GM18519 (cell line): ENCODE results near the gene GLOD4.
"Not testable (repeated sequence)": the region's sequence is repeated elsewhere in the genome, so short reads cannot be mapped to it uniquely, and the experiment has no call there.

Experiments used
- ATAC-seq: cut with Tn5 transposase; IDR thresholded peaks from one replicate; pipeline ENCODE4 v1.9.1; 2021; ENCODE audit warnings: mild to moderate bottlenecking, moderate library complexity; ENCODE audit not compliant: unreplicated experiment, low FRiP score

The GLOD4 gene

GRCh38 chr17:781805-782731 is at the start of gene GLOD4, which contains the start of gene MRM3:
GLOD4 (minus strand) TSS chr17:782280; CDS start chr17:782255, 25 bp downstream.
MRM3 (plus strand) TSS chr17:782353; CDS start chr17:782379, 26 bp downstream.
- no peak for ATAC-seq

GRCh38 chr17:830950-831349 is 48.9 kb upstream of the GLOD4 start:
- ATAC-seq: no peak

GRCh38 chr17:830381-830780 is 48.3 kb upstream of the GLOD4 start:
- ATAC-seq: no peak

- ATAC-seq: not testable (repeated sequence)
Observed at GRCh38 chr17:829614-830013, 47.5 kb upstream of the GLOD4 start.

GRCh38 chr17:828761-829160 is 46.7 kb upstream of the GLOD4 start:
- no peak for ATAC-seq

- ATAC-seq: no peak
Observed at GRCh38 chr17:826778-827177, 44.7 kb upstream of the GLOD4 start.

- no peak for ATAC-seq
Observed at GRCh38 chr17:825216-825615, 43.1 kb upstream of the GLOD4 start.

GRCh38 chr17:824378-824777 is 42.3 kb upstream of the GLOD4 start:
- ATAC-seq: no peak

- no peak for ATAC-seq
Observed at GRCh38 chr17:823501-823902, 41.4 kb upstream of the GLOD4 start.

- no peak for ATAC-seq
Observed at GRCh38 chr17:819251-819650, 37.2 kb upstream of the GLOD4 start.

GRCh38 chr17:814371-814770 is 32.3 kb upstream of the GLOD4 start:
- ATAC-seq: no peak

- ATAC-seq: no peak
Observed at GRCh38 chr17:812638-813204, 30.6 kb upstream of the GLOD4 start.

GRCh38 chr17:811051-811784 is 29.1 kb upstream of the GLOD4 start:
- ATAC-seq: no peak

GRCh38 chr17:807523-808294 is 25.6 kb upstream of the GLOD4 start:
- ATAC-seq: no peak

GRCh38 chr17:806781-807522 is 24.9 kb upstream of the GLOD4 start:
- no peak for ATAC-seq

GRCh38 chr17:806346-806745 is 24.3 kb upstream of the GLOD4 start:
- no peak for ATAC-seq

- ATAC-seq: not testable (repeated sequence)
Observed at GRCh38 chr17:805886-806285, 23.8 kb upstream of the GLOD4 start.

GRCh38 chr17:804541-805435 is 22.7 kb upstream of the GLOD4 start:
- no peak for ATAC-seq
